ENCODE data around the gene ACBD4. TPM values are rescaled to one million over a fixed set of nuclear protein-coding genes. Genes with fewer than 3 reads are reported as not detected.

Gene ACBD4
- total and polyA plus RNA-seq, 4 donors, result 3.2 to 14.2 (median 11.1) TPM

DNA sequence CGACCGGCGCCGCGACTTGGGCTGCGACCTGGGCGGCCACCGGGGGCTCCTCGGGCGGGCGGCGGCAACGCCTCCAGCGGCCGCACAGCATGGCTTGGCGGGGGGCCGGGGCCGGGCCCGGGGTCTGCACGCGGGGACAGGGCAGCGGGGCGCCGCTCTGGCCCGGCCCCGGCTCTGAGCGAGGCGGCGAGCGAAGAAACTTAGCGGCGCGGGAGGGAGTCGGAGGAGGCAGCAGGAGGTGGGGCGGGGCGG lies 3.2 kb upstream of the ACBD4 start, which contains the start of gene PLCD3:
TSS of gene PLCD3 (minus strand) at position 196 of the 252 bp plus-strand sequence. CDS start at position 91, 105 bp downstream.
- no peaks in the 10 kb centered on the region for H3K27me3 ChIP-seq (ENCODE audit: control insufficient read depth, insufficient read depth, low read length)
- WGBS (ENCODE audit: insufficient coverage), result under 1% methylated on average over 22 of the region's 36 CpGs
- peaks cover 27% of the 10 kb centered on the region for H3K36me3 ChIP-seq (ENCODE audit: control insufficient read depth, insufficient read depth, low read length)
- H3K4me1 ChIP-seq (ENCODE audit: control insufficient read depth, insufficient read depth, low read length), result peaks cover 71% of the 10 kb centered on the region
- peak within 1 kb of the TSS; percentile 99 for H3K27ac ChIP-seq (ENCODE audit: low read depth, low read length)
- peak within 1 kb of the TSS; percentile 93 for H3K4me3 ChIP-seq (ENCODE audit: low read depth, low read length)
- no peaks in the 10 kb centered on the region for H3K9me3 ChIP-seq (ENCODE audit: control insufficient read depth, insufficient read depth, low read length)
- DNase-seq (ENCODE audit: low read depth in 4 of 6, low spot score in 6 of 6), result no peak

DNA sequence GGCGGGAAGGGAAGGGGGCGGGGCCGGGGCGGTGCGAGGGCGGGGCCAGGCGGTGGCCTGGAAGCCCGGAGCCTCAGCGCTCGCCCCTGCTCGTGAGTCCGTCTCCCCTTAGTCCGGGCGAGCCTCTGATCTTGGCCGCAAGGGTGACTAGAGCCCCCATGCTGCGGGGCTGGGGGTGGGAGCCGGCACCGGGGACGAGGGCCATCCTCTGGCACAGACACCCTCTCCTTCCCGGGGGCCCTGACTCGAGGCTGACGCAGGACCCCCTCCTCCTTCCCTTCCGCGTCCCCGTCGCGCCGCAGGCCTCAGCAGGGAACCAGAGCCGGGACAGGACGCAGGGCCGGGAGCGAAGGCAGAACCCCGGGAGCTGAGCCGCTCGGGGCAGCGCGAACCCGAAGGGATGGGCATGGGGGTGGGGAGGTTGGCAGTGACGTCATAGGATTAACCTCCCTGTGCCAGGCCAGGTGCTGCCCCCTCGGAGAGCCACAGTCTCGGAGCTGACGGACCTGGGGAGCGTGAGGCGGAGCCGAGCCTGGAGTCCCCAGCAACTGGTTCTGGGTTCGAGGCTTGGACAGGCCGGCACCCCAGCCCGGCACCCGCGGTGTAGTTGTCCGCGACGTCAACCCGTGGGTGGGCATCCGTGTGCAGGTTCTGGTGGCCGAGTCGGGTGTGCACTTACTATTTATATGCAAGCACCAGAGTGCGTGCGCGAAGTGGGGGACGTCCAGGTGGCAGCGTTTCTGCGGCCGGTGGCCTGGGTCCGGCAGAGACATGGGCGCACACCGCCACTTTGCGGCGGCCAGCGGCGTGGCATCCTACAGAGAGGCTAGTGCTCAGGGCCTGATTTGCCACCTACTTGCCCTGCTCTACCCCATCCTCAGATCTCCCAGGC lies 2.7 kb upstream of the ACBD4 start:
- DNase-seq (ENCODE audit: low read depth in 4 of 6, low spot score in 6 of 6), result peak in 3 of 6 donors; percentile 58 to 92 (median 92)
- Histone ChIP-seq H3K36me3 (ENCODE audit: control insufficient read depth, insufficient read depth, low read length) (peaks cover 24% of the 10 kb centered on the region), H3K27ac (ENCODE audit: low read depth, low read length) (peak overlapping the region; percentile 99), H3K4me3 (ENCODE audit: low read depth, low read length) (peak overlapping the region; percentile 93), H3K9me3 (ENCODE audit: control insufficient read depth, insufficient read depth, low read length) (no peaks in the 10 kb centered on the region), H3K4me1 (ENCODE audit: control insufficient read depth, insufficient read depth, low read length) (peaks cover 65% of the 10 kb centered on the region), H3K27me3 (ENCODE audit: control insufficient read depth, insufficient read depth, low read length) (no peaks in the 10 kb centered on the region)
- under 1% methylated on average over 69 of the region's 71 CpGs for WGBS (ENCODE audit: insufficient coverage)

DNA sequence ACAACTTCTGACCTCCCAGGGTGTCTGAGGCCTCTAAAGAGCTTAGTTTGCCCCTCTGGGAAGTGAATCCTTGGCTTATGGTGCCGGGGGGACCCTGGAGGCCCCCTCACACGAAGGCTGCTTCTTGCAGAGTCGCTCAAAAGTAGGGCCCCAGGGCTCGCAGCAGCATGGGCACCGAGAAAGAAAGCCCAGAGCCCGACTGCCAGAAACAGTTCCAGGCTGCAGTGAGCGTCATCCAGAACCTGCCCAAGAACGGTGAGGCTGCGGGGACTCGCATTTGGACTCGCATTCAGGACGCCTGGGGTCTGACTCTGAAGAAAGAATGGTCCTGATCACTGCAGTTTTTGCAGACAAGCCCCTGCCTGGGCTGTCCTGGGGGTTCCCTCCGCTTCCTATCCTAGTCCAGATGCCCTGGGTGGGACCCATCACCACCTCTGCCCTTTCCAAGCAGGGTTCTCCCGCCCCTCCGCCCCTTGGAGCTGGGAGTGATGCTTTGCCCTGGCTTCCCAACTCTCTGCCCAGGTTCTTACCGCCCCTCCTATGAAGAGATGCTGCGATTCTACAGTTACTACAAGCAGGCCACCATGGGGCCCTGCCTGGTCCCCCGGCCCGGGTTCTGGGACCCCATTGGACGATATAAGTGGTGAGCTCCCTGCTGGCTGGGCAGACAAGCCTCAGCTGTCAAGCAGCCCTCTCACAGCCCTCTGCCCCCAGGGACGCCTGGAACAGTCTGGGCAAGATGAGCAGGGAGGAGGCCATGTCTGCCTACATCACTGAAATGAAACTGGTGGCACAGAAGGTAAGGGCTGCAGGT lies 698 bp downstream of the ACBD4 start:
- Histone ChIP-seq H3K4me1 (ENCODE audit: control insufficient read depth, insufficient read depth, low read length) (peaks cover 36% of the 10 kb centered on the region), H3K4me3 (ENCODE audit: low read depth, low read length) (peak overlapping the region; percentile 82), H3K9me3 (ENCODE audit: control insufficient read depth, insufficient read depth, low read length) (no peaks in the 10 kb centered on the region), H3K27me3 (ENCODE audit: control insufficient read depth, insufficient read depth, low read length) (no peaks in the 10 kb centered on the region), H3K36me3 (ENCODE audit: control insufficient read depth, insufficient read depth, low read length) (peaks cover 14% of the 10 kb centered on the region), H3K27ac (ENCODE audit: low read depth, low read length) (no peak overlapping the region)
- WGBS (ENCODE audit: insufficient coverage), result 78% methylated on average over 19 of the region's 21 CpGs
- DNase-seq (ENCODE audit: low read depth in 4 of 6, low spot score in 6 of 6), result no peak

DNA sequence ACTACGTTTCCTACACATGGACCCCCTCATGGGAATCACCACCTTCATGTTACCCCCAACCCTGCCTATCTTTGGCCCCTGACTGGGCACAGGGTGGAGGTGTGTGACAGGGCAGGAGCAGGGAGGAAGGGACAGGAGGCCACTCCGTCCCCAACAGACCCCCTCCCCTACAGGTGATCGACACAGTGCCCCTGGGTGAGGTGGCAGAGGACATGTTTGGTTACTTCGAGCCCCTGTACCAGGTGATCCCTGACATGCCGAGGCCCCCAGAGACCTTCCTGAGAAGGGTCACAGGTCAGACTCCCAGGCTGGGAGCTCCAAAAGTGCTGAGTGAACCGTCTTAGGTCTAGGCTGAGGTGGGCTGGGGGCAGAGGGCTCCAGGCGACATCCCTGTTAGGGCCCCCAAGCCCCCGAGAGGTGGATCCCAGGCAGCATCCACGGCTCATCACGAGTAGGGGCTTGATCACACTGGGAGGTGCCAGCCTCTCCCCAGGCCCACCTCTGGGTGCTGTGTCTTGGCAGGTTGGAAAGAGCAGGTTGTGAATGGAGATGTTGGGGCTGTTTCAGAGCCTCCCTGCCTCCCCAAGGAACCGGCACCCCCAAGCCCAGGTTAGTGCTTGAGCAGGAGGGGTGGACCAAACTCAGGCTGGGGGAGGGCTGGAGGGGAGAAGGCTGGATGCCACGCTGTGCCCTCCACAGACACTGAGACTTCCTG lies 1.5 kb downstream of the ACBD4 start:
- DNase-seq (ENCODE audit: low read depth in 4 of 6, low spot score in 6 of 6), result no peak
- no peak overlapping the region for H3K27ac ChIP-seq (ENCODE audit: low read depth, low read length)
- H3K4me3 ChIP-seq (ENCODE audit: low read depth, low read length), result no peak overlapping the region
- H3K36me3 ChIP-seq (ENCODE audit: control insufficient read depth, insufficient read depth, low read length), result peaks cover 14% of the 10 kb centered on the region
- no peaks in the 10 kb centered on the region for H3K9me3 ChIP-seq (ENCODE audit: control insufficient read depth, insufficient read depth, low read length)
- no peaks in the 10 kb centered on the region for H3K27me3 ChIP-seq (ENCODE audit: control insufficient read depth, insufficient read depth, low read length)
- H3K4me1 ChIP-seq (ENCODE audit: control insufficient read depth, insufficient read depth, low read length), result peaks cover 29% of the 10 kb centered on the region
- WGBS (ENCODE audit: insufficient coverage), result 86% methylated on average over 9 of the region's 12 CpGs

DNA sequence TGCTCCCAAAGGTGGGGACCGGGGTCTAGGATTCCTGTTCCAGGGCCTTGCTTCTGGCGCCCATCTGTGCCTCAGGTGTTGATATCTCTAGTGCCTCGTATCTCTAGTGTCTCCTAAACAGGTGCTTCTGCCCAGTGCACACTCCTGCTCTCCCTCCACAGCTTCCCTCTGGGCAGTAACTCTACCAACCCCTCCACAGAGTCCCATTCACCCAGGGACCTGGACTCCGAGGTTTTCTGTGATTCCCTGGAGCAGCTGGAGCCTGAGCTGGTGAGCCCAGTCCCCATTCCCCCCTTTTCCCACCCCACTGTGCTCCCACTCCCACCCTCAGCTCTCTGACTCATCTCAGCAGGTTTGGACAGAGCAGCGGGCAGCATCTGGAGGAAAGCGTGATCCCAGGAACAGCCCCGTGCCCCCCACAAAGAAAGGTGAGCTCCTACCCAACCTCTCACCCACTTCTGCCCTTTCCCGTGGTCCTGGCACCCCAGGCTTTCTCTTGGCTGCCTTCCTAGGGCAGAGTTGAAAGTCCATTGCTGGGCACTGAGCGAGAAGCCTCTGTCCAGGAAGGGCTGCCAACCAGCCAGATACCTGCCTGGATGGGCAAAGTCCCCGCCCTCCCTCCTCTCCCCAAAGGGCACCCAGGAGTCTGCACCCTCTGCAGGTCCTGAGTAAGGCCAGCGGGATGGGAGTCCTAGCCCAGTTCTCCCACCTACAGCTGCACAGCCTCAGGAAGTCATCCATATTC lies 2.2 kb downstream of the ACBD4 start:
- Histone ChIP-seq H3K36me3 (ENCODE audit: control insufficient read depth, insufficient read depth, low read length) (peaks cover 14% of the 10 kb centered on the region), H3K4me3 (ENCODE audit: low read depth, low read length) (no peak overlapping the region), H3K27me3 (ENCODE audit: control insufficient read depth, insufficient read depth, low read length) (no peaks in the 10 kb centered on the region), H3K9me3 (ENCODE audit: control insufficient read depth, insufficient read depth, low read length) (no peaks in the 10 kb centered on the region), H3K4me1 (ENCODE audit: control insufficient read depth, insufficient read depth, low read length) (peaks cover 26% of the 10 kb centered on the region), H3K27ac (ENCODE audit: low read depth, low read length) (no peak overlapping the region)
- no peak for DNase-seq (ENCODE audit: low read depth in 4 of 6, low spot score in 6 of 6)
- WGBS (ENCODE audit: insufficient coverage), result 89% methylated on average over 10 of the region's 11 CpGs

DNA sequence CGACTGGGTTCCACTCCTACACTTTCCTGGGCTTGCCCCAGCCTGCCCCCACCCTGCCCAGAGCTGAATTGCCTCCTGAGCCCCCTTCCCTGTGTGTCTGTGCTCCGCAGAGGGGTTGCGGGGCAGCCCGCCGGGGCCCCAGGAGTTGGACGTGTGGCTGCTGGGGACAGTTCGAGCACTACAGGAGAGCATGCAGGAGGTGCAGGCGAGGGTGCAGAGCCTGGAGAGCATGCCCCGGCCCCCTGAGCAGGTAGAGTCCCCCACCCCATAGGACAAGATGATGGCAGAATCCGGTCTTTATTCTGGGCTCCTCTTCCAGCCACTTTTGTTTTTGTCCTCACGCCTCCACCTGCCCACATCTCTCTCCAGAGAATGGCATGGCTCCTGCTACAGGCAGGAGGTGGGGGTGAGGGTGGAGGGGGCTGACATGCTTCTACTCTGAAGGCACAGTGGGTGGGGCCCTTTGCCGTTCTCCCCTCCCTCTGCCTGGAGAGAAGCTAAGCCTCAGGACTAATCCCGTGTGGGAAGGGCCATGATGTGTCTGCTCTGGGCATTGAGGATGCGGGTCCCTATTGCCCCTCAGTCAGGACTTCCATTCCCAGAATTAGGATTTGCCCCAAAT lies 3.5 kb downstream of the ACBD4 start:
- Histone ChIP-seq H3K27me3 (ENCODE audit: control insufficient read depth, insufficient read depth, low read length) (no peaks in the 10 kb centered on the region), H3K27ac (ENCODE audit: low read depth, low read length) (no peak overlapping the region), H3K9me3 (ENCODE audit: control insufficient read depth, insufficient read depth, low read length) (no peaks in the 10 kb centered on the region), H3K36me3 (ENCODE audit: control insufficient read depth, insufficient read depth, low read length) (peaks cover 14% of the 10 kb centered on the region), H3K4me1 (ENCODE audit: control insufficient read depth, insufficient read depth, low read length) (peaks cover 31% of the 10 kb centered on the region), H3K4me3 (ENCODE audit: low read depth, low read length) (no peak overlapping the region)
- 84% methylated on average over 10 of the region's 14 CpGs for WGBS (ENCODE audit: insufficient coverage)
- DNase-seq (ENCODE audit: low read depth in 4 of 6, low spot score in 6 of 6), result no peak

DNA sequence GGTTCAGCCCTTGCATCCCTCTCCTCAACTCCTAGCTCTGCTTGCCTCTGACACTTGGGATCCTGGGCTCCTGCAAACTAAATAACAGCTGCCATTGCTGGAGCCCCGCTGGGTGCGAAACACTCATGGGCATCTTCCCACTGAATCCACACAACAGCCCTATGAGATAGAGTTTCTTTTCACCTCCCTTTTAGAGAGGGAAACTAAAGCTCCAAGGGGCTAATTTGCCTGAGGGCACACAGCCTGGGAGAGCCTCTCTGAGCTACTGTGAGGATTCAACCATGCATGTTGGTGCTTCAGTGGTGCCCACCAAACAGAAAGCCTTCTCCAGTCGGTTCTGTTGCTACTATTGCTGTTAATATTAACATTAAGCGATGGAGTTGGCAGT lies 4.0 kb downstream of the ACBD4 start:
- Histone ChIP-seq H3K9me3 (ENCODE audit: control insufficient read depth, insufficient read depth, low read length) (no peaks in the 10 kb centered on the region), H3K4me1 (ENCODE audit: control insufficient read depth, insufficient read depth, low read length) (peaks cover 36% of the 10 kb centered on the region), H3K27me3 (ENCODE audit: control insufficient read depth, insufficient read depth, low read length) (no peaks in the 10 kb centered on the region), H3K27ac (ENCODE audit: low read depth, low read length) (no peak overlapping the region), H3K4me3 (ENCODE audit: low read depth, low read length) (no peak overlapping the region), H3K36me3 (ENCODE audit: control insufficient read depth, insufficient read depth, low read length) (peaks cover 14% of the 10 kb centered on the region)
- no peak for DNase-seq (ENCODE audit: low read depth in 4 of 6, low spot score in 6 of 6)
- no CpG with 5 or more reads among the region's 4 CpGs for WGBS (ENCODE audit: insufficient coverage)

DNA sequence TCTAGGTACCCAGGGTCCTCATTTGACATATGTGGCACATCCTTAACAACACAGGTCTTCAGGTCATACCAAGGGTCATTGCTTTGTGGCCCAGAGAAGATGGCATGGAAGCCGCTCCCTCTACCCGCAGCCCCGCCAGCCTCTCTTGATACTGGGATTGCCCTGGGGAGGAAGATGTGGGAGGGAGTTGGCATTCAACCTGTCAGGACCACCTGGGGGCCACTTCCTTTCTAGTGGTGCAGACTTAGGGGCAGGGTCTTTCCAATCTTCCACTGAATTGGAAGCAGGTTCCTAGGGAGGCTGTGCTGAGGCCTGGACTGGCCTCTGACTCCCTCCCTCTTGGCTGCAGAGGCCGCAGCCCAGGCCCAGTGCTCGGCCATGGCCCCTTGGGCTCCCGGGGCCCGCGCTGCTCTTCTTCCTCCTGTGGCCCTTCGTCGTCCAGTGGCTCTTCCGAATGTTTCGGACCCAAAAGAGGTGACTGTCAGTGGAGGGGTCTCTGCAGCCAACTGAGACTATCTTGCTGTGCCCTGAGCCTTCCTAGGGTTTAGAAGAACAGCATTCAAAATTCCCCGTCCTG lies 7.7 kb downstream of the ACBD4 start:
- H3K4me1 ChIP-seq (ENCODE audit: control insufficient read depth, insufficient read depth, low read length), result peaks cover 37% of the 10 kb centered on the region
- no peaks in the 10 kb centered on the region for H3K9me3 ChIP-seq (ENCODE audit: control insufficient read depth, insufficient read depth, low read length)
- no peaks in the 10 kb centered on the region for H3K27me3 ChIP-seq (ENCODE audit: control insufficient read depth, insufficient read depth, low read length)
- WGBS (ENCODE audit: insufficient coverage), result 79% methylated on average over 10 of the region's 13 CpGs
- no peak for DNase-seq (ENCODE audit: low read depth in 4 of 6, low spot score in 6 of 6)
- peaks cover 3% of the 10 kb centered on the region for H3K36me3 ChIP-seq (ENCODE audit: control insufficient read depth, insufficient read depth, low read length)
- peak overlapping the region; percentile 48 for H3K4me3 ChIP-seq (ENCODE audit: low read depth, low read length)
- H3K27ac ChIP-seq (ENCODE audit: low read depth, low read length), result peak overlapping the region; percentile 96
